Testis (tissue), 3 donors: ENCODE measurements around the gene STK38. TPM values are rescaled to one million over a fixed set of nuclear protein-coding genes. Genes with fewer than 3 reads are reported as not detected.

Source experiments
- DNase-seq: peaks from one replicate; pipeline ENCODE4 v3.0.0-alpha.2; 2019
- H3K27ac ChIP-seq, 2 donors: fragments of 200-600 bp; sonication (generic); one replicate each; pipeline ENCODE4 v1.5.1; 2019
- H3K27me3 ChIP-seq: fragments of 200-600 bp; sonication (generic); one replicate; pipeline ENCODE4 v1.5.1; 2019
- H3K36me3 ChIP-seq: fragments of 200-600 bp; sonication (generic); one replicate; pipeline ENCODE4 v1.5.1; 2017; ENCODE audit warnings: low read depth; ENCODE audit errors: missing control alignments
- H3K4me1 ChIP-seq: fragments of 200-600 bp; sonication (generic); one replicate; pipeline ENCODE4 v1.5.1; 2019
- H3K4me3 ChIP-seq, 2 donors: fragments of 200-600 bp; sonication (generic); one replicate each; pipeline ENCODE4 v1.5.1; 2017 to 2019
- H3K9me3 ChIP-seq: fragments of 200-600 bp; sonication (generic); one replicate; pipeline ENCODE4 v1.5.1; 2017
- CTCF ChIP-seq, 3 experiments: fragments of 450-650 bp in 2 of 3; fragments of 200-600 bp in 1 of 3; sonication (generic) in 1 of 3; IDR thresholded peaks; one replicate each; pipeline ENCODE4 v1.5.1; 2016 to 2019; ENCODE audit warnings: antibody characterized with exemption in 3 of 3, mild to moderate bottlenecking in 2 of 3, moderate library complexity in 1 of 3
- POLR2A ChIP-seq: fragments of 450-650 bp; IDR thresholded peaks from one replicate; pipeline ENCODE4 v1.6.1; 2017; ENCODE audit warnings: antibody characterized with exemption, mild to moderate bottlenecking, moderate library complexity
- WGBS, 2 donors: methylation state at CpG; one replicate each; pipeline ENCODE4 v1.1.5; 2018; 5-methylcytosine and 5-hydroxymethylcytosine counted together
- intact Hi-C: fragments of 100-400 bp; cut with DNase I; formaldehyde crosslinking; loops from one replicate; pipeline ENCODE4 v1.15.1; 2023; ENCODE audit warnings: low total_unique reads
- polyA plus RNA-seq: library from polyadenylated mRNA; stranded (reverse); fragments of 350-450 nt; fragmentation: Illumina TruSeq; extraction: RNeasy Lipid Tissue Mini Kit (QIAGEN cat#74804); gene quantifications from one replicate; pipeline ENCODE4 v1.2.3, GENCODE V29; 2014; ENCODE audit warnings: low read depth, low replicate concordance; ENCODE audit not compliant: insufficient read depth
- total RNA-seq, 2 donors: library from RNA; depleted of rRNA; stranded (reverse); fragments of >200 nt; gene quantifications; one replicate each; pipeline ENCODE4 v1.2.3, GENCODE V29; 2016

STK38 gene
- total and polyA plus RNA-seq, 3 donors from 2014 or later: 20.4 to 23.9 (median 22.0) TPM

GRCh38 chr6:36464233-36464632 lies 83.0 kb downstream of the STK38 start:
- 27 to 34% methylated on average over 1 of the region's 1 CpG for WGBS, 2 donors
- Histone ChIP-seq H3K27ac (no peak overlapping the region), H3K4me1 (no peaks in the 10 kb centered on the region), H3K27me3 (no peaks in the 10 kb centered on the region), H3K9me3 (no peaks in the 10 kb centered on the region), H3K36me3 (no peaks in the 10 kb centered on the region), H3K4me3 (no peak overlapping the region)
- no peak for DNase-seq
- intact Hi-C loops: no loop called here
- no peak for TF ChIP-seq POLR2A
- no peak for TF ChIP-seq CTCF (IDR thresholded peaks at IDR 0.05)

- H3K27ac ChIP-seq: no peak overlapping the region
- H3K36me3 ChIP-seq: no peaks in the 10 kb centered on the region
- H3K27me3 ChIP-seq: no peaks in the 10 kb centered on the region
- WGBS, 2 donors: 35 to 51% methylated on average over 1 of the region's 1 CpG
- no peak overlapping the region for H3K4me3 ChIP-seq
- TF ChIP-seq CTCF (IDR thresholded peaks at IDR 0.05): no peak
- no peak for TF ChIP-seq POLR2A
- no peaks in the 10 kb centered on the region for H3K4me1 ChIP-seq
- H3K9me3 ChIP-seq: no peaks in the 10 kb centered on the region
- no peak for DNase-seq
- intact Hi-C loops: no loop called here
Observed at GRCh38 chr6:36463676-36464075, 83.6 kb downstream of the STK38 start.

GRCh38 chr6:36461646-36462045 lies 85.6 kb downstream of the STK38 start:
- no peak for DNase-seq
- H3K27ac ChIP-seq: no peak overlapping the region
- 71 to 73% methylated on average over 3 of the region's 3 CpGs for WGBS, 2 donors
- H3K4me3 ChIP-seq: no peak overlapping the region
- H3K36me3 ChIP-seq: no peaks in the 10 kb centered on the region
- intact Hi-C loops: no loop called here
- no peaks in the 10 kb centered on the region for H3K9me3 ChIP-seq
- H3K4me1 ChIP-seq: no peaks in the 10 kb centered on the region
- no peaks in the 10 kb centered on the region for H3K27me3 ChIP-seq
- TF ChIP-seq POLR2A: no peak
- TF ChIP-seq CTCF (IDR thresholded peaks at IDR 0.05): no peak

- Histone ChIP-seq H3K4me1 (no peaks in the 10 kb centered on the region), H3K27me3 (no peaks in the 10 kb centered on the region), H3K4me3 (no peak overlapping the region), H3K27ac (no peak overlapping the region), H3K9me3 (no peaks in the 10 kb centered on the region), H3K36me3 (no peaks in the 10 kb centered on the region)
- intact Hi-C loops: no loop called here
- TF ChIP-seq POLR2A (no peak), CTCF (IDR thresholded peaks at IDR 0.05) (no peak)
- DNase-seq: no peak
Observed at GRCh38 chr6:36460916-36461315, 86.4 kb downstream of the STK38 start.

GRCh38 chr6:36459501-36459900 lies 87.8 kb downstream of the STK38 start:
- Histone ChIP-seq H3K4me3 (no peak overlapping the region), H3K27ac (no peak overlapping the region), H3K4me1 (no peaks in the 10 kb centered on the region), H3K27me3 (no peaks in the 10 kb centered on the region), H3K36me3 (no peaks in the 10 kb centered on the region), H3K9me3 (no peaks in the 10 kb centered on the region)
- DNase-seq: no peak
- no peak for TF ChIP-seq CTCF (IDR thresholded peaks at IDR 0.05)
- intact Hi-C loops: no loop called here
